Nephron (organoid): ENCODE results near the gene RSPH1.

Experiments
- H3K27ac Mint-ChIP-seq, 3 experiments: 2 replicates each; pipeline ENCODE4 v1.8.0; 2020; ENCODE audit warnings: mixed read lengths in 3 of 3, mild to moderate bottlenecking in 2 of 3, moderate library complexity in 1 of 3
- H3K27me3 Mint-ChIP-seq: 2 replicates; pipeline ENCODE4 v1.8.0; 2021; ENCODE audit warnings: low read depth, mild to moderate bottlenecking, moderate library complexity, mixed read lengths
- H3K36me3 Mint-ChIP-seq: 2 replicates; pipeline ENCODE4 v1.8.0; 2020; ENCODE audit warnings: low read depth, mixed read lengths
- H3K4me1 Mint-ChIP-seq: 2 replicates; pipeline ENCODE4 v1.8.0; 2020; ENCODE audit warnings: mixed read lengths
- H3K4me3 Mint-ChIP-seq, 3 experiments: 2 replicates each; pipeline ENCODE4 v1.8.0; 2020; ENCODE audit warnings: mild to moderate bottlenecking in 3 of 3, mixed read lengths in 3 of 3, moderate library complexity in 2 of 3
- H3K9me3 Mint-ChIP-seq: 2 replicates; pipeline ENCODE4 v1.8.0; 2020; ENCODE audit warnings: mixed read lengths
- CTCF ChIP-seq, 3 experiments: fragments of 200-600 bp; sonication (generic); IDR thresholded peaks; one replicate each; pipeline ENCODE4 v1.5.0; 2021; ENCODE audit warnings: antibody characterized with exemption in 3 of 3; ENCODE audit not compliant: unreplicated experiment in 3 of 3

The RSPH1 gene

GRCh38 chr21:42469272-42469671 lies 26.8 kb downstream of the RSPH1 start:
- Mint-ChIP-seq H3K27me3 (peaks cover 19% of the 10 kb centered on the region), H3K36me3 (no peaks in the 10 kb centered on the region), H3K4me3 (no peak overlapping the region), H3K27ac (no peak overlapping the region), H3K4me1 (peaks cover 31% of the 10 kb centered on the region), H3K9me3 (no peaks in the 10 kb centered on the region)
- TF ChIP-seq CTCF (IDR thresholded peaks at IDR 0.05; ENCODE audit: unreplicated experiment in 3 of 3) = no peak

GRCh38 chr21:42468491-42469131 lies 27.4 kb downstream of the RSPH1 start:
- Mint-ChIP-seq H3K4me1 (peaks cover 30% of the 10 kb centered on the region), H3K27ac (peak overlapping the region in 1 of 3 experiments; percentile 39), H3K9me3 (no peaks in the 10 kb centered on the region), H3K27me3 (peaks cover 15% of the 10 kb centered on the region), H3K4me3 (no peak overlapping the region), H3K36me3 (no peaks in the 10 kb centered on the region)
- no peak for TF ChIP-seq CTCF (IDR thresholded peaks at IDR 0.05; ENCODE audit: unreplicated experiment in 3 of 3)

- Mint-ChIP-seq H3K27me3 (peaks cover 14% of the 10 kb centered on the region), H3K27ac (peak overlapping the region in 1 of 3 experiments; percentile 39), H3K4me1 (peaks cover 35% of the 10 kb centered on the region), H3K4me3 (no peak overlapping the region), H3K36me3 (no peaks in the 10 kb centered on the region), H3K9me3 (no peaks in the 10 kb centered on the region)
- TF ChIP-seq CTCF (IDR thresholded peaks at IDR 0.05; ENCODE audit: unreplicated experiment in 3 of 3) = peak in 1 of 3 experiments; percentile 14
Observed at GRCh38 chr21:42467140-42467983, 28.7 kb downstream of the RSPH1 start.

- Mint-ChIP-seq H3K4me3 (no peak overlapping the region), H3K9me3 (no peaks in the 10 kb centered on the region), H3K27me3 (peaks cover 14% of the 10 kb centered on the region), H3K36me3 (no peaks in the 10 kb centered on the region), H3K27ac (no peak overlapping the region), H3K4me1 (peaks cover 40% of the 10 kb centered on the region)
- no peak for TF ChIP-seq CTCF (IDR thresholded peaks at IDR 0.05; ENCODE audit: unreplicated experiment in 3 of 3)
Observed at GRCh38 chr21:42466700-42467099, 29.3 kb downstream of the RSPH1 start.

GRCh38 chr21:42465803-42466127 lies 30.3 kb downstream of the RSPH1 start:
- Mint-ChIP-seq H3K9me3 (no peaks in the 10 kb centered on the region), H3K27me3 (peaks cover 14% of the 10 kb centered on the region), H3K4me1 (peaks cover 45% of the 10 kb centered on the region), H3K27ac (peak overlapping the region in 1 of 3 experiments; percentile 87), H3K36me3 (no peaks in the 10 kb centered on the region), H3K4me3 (no peak overlapping the region)
- no peak for TF ChIP-seq CTCF (IDR thresholded peaks at IDR 0.05; ENCODE audit: unreplicated experiment in 3 of 3)
